Endodermal cell (in vitro differentiated cells): Measurements from ENCODE around the gene COX19. TPM values are rescaled to one million over a fixed set of nuclear protein-coding genes. Genes with fewer than 3 reads are reported as not detected.

Experiments used
- DNase-seq: peaks from one replicate; pipeline ENCODE4 v3.0.0-alpha.2; 2017
- H3K27ac ChIP-seq: 2 replicates; pipeline ENCODE4 v1.5.1; 2013; ENCODE audit warnings: mild to moderate bottlenecking, low read depth, low read length, moderate library complexity
- H3K27me3 ChIP-seq: 2 replicates; pipeline ENCODE4 v1.6.1; 2013; ENCODE audit warnings: mild to moderate bottlenecking, low read length, moderate library complexity; ENCODE audit not compliant: insufficient read depth, control insufficient read depth, poor library complexity, severe bottlenecking
- H3K36me3 ChIP-seq: 2 replicates; pipeline ENCODE4 v1.7.0; 2013; ENCODE audit warnings: mild to moderate bottlenecking, low read length, moderate library complexity; ENCODE audit not compliant: control insufficient read depth, insufficient read depth
- H3K4me1 ChIP-seq: one replicate; pipeline ENCODE4 v1.7.0; 2013; ENCODE audit warnings: low read length; ENCODE audit not compliant: control insufficient read depth, insufficient read depth
- H3K4me3 ChIP-seq: 2 replicates; pipeline ENCODE4 v1.5.1; 2013; ENCODE audit warnings: mild to moderate bottlenecking, low read length, moderate library complexity
- H3K9ac ChIP-seq: 2 replicates; pipeline ENCODE4 v1.6.1; 2013; ENCODE audit warnings: mild to moderate bottlenecking, low read length, moderate library complexity; ENCODE audit not compliant: poor library complexity, severe bottlenecking; ENCODE audit errors: extremely low read depth
- H3K9me3 ChIP-seq: 2 replicates; pipeline ENCODE4 v1.6.1; 2013; ENCODE audit warnings: mild to moderate bottlenecking, low read length, moderate library complexity; ENCODE audit not compliant: control insufficient read depth
- H3K27ac Mint-ChIP-seq: 2 replicates; pipeline ENCODE4 v1.8.0; 2020; ENCODE audit warnings: mixed read lengths
- H3K27me3 Mint-ChIP-seq: 2 replicates; pipeline ENCODE4 v1.8.0; 2021; ENCODE audit warnings: mild to moderate bottlenecking, mixed read lengths; ENCODE audit not compliant: insufficient read depth
- H3K36me3 Mint-ChIP-seq: 2 replicates; pipeline ENCODE4 v1.8.0; 2020; ENCODE audit warnings: low read depth, mixed read lengths
- H3K4me1 Mint-ChIP-seq: 2 replicates; pipeline ENCODE4 v1.8.0; 2020; ENCODE audit warnings: mixed read lengths
- H3K4me3 Mint-ChIP-seq: 2 replicates; pipeline ENCODE4 v1.8.0; 2020; ENCODE audit warnings: mild to moderate bottlenecking, moderate library complexity, mixed read lengths
- H3K9me3 Mint-ChIP-seq: 2 replicates; pipeline ENCODE4 v1.8.0; 2020; ENCODE audit warnings: mild to moderate bottlenecking, mixed read lengths
- WGBS, 2 experiments: methylation state at CpG; one replicate each; pipeline versions ENCODE4 v1.1.5 to v1.1.7; 2013; ENCODE audit warnings: missing lambda C conversion rate in 2 of 2, mixed read lengths in 1 of 2; ENCODE audit not compliant: insufficient coverage in 1 of 2, insufficient read length in 1 of 2; 5-methylcytosine and 5-hydroxymethylcytosine counted together
- long read RNA-seq, 4 experiments: library from polyadenylated mRNA in 2 of 4; library from RNA in 1 of 4; library from capped mRNA in 1 of 4; stranded (forward) in 3 of 4; unstranded in 1 of 4; transcript quantifications; one replicate each; pipeline ENCODE4 v2.0.0, GENCODE V29; 2020 to 2021; ENCODE audit warnings: inconsistent platforms in 1 of 4
- polyA plus RNA-seq, 2 experiments: library from polyadenylated mRNA; stranded (reverse); fragments of 50-300 nt; gene quantifications; one replicate each; pipeline ENCODE4 v1.2.3, GENCODE V29; 2013
- total RNA-seq, 2 donors: library from RNA; stranded (reverse); fragmentation: NEBNext Ultra II Directional in 1 of 2; extraction: Animal tissue kit (Norgen Biotek cat#: 25700) in 1 of 2; gene quantifications; 2 replicates in 1 of 2; 3 replicates in 1 of 2; pipeline ENCODE4 v1.2.1, GENCODE V29; 2021
- TF ChIP-seq, protein P1 (sequence below): fragments of 200-600 bp; sonication (generic); conservative IDR thresholded peaks from 2 replicates; pipeline ENCODE4 v1.5.0; 2021; ENCODE audit warnings: antibody characterized with exemption, mild to moderate bottlenecking

COX19 gene, protein sequence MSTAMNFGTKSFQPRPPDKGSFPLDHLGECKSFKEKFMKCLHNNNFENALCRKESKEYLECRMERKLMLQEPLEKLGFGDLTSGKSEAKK
- 10 to 100 TPM; 15.0 to 18.5 TPM for total RNA-seq
- 11.1 TPM for polyA plus RNA-seq (2013, experiment 1 of 2)
- 9.6 TPM for polyA plus RNA-seq (2013, experiment 2 of 2)
- long read RNA-seq, experiment 1, transcript COX19-201 (3 exons, 3,666 nt): major isoform, 5 of 7 reads
- long read RNA-seq, experiment 1, partial matches to known transcripts: 2 of 7 reads
- long read RNA-seq, experiment 1, other reads (novel, unspliced or antisense): 0 of 7 reads
- long read RNA-seq, experiment 2, transcript COX19-201 (3 exons, 3,666 nt): major isoform, 26 of 34 reads
- long read RNA-seq, experiment 2, partial matches to known transcripts: 8 of 34 reads
- long read RNA-seq, experiment 2, other reads (novel, unspliced or antisense): 0 of 34 reads
- long read RNA-seq, experiment 3, transcript COX19-201 (3 exons, 3,666 nt): major isoform, 48 of 52 reads
- long read RNA-seq, experiment 3, partial matches to known transcripts: 0 of 52 reads
- long read RNA-seq, experiment 3, other reads (novel, unspliced or antisense): 4 of 52 reads
- long read RNA-seq, experiment 4, transcript COX19-201 (3 exons, 3,666 nt): major isoform, 13 of 15 reads
- long read RNA-seq, experiment 4, partial matches to known transcripts: 0 of 15 reads
- long read RNA-seq, experiment 4, other reads (novel, unspliced or antisense): 2 of 15 reads

DNA sequence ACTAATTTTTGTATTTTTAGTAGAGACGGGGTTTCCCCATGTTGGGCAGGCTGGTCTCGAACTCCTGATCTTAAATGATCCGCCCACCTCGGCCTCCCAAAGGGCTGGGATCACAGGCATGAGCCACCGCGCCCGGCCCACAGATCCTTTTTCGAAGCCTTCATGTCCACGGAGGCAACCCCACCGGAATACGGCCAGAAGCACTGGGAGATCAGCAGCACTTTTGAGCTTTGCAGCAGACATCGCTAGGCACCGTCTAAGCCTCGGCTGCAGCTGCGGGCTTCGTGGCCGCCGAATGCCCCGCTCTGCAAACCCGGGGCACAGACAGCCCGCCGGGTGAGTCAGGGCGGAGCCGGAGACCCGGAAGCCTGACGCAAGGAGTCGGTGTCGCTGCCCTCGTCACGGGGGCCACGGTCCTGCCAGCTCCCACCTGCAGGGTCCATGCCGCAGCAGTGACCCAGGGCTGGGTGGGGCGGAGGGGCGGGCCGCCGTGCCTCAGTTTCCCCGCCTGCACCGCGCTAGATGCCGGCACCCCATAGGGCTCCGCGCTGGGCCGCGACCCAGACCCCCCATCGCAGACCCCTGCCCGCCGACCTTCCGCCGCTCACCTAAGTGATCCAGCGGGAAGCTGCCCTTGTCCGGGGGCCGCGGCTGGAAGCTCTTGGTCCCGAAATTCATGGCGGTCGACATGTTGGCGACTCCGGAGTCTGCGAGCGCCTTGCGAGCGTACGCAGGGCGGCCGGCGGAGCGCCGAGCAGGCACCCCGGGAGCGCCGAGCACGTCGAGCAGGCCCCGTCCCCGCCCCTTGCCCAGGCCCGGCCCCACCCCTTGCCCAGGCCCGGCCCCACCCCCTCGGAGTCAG lies at the start of gene COX19:
COX19 (minus strand) TSS at position 730 of the 862 bp plus-strand sequence; CDS start at position 690, 40 bp downstream.
- Mint-ChIP-seq H3K4me1 (peaks cover 19% of the 10 kb centered on the region), H3K27ac (peak within 1 kb of the TSS; percentile 83), H3K9me3 (no peaks in the 10 kb centered on the region), H3K27me3 (no peaks in the 10 kb centered on the region), H3K36me3 (peaks cover 17% of the 10 kb centered on the region), H3K4me3 (peak within 1 kb of the TSS; percentile 86)
- H3K27me3 ChIP-seq: no peaks in the 10 kb centered on the region
- WGBS, 2 experiments: 0 to 1% methylated on average over 50 to 78 of the region's 78 CpGs
- peak within 1 kb of the TSS; percentile 80 for H3K9ac ChIP-seq
- peaks cover 26% of the 10 kb centered on the region for H3K36me3 ChIP-seq
- DNase-seq: peak; percentile 97
- peak within 1 kb of the TSS; percentile 80 for H3K27ac ChIP-seq
- no peaks in the 10 kb centered on the region for H3K9me3 ChIP-seq
- TF ChIP-seq, protein P1, sequence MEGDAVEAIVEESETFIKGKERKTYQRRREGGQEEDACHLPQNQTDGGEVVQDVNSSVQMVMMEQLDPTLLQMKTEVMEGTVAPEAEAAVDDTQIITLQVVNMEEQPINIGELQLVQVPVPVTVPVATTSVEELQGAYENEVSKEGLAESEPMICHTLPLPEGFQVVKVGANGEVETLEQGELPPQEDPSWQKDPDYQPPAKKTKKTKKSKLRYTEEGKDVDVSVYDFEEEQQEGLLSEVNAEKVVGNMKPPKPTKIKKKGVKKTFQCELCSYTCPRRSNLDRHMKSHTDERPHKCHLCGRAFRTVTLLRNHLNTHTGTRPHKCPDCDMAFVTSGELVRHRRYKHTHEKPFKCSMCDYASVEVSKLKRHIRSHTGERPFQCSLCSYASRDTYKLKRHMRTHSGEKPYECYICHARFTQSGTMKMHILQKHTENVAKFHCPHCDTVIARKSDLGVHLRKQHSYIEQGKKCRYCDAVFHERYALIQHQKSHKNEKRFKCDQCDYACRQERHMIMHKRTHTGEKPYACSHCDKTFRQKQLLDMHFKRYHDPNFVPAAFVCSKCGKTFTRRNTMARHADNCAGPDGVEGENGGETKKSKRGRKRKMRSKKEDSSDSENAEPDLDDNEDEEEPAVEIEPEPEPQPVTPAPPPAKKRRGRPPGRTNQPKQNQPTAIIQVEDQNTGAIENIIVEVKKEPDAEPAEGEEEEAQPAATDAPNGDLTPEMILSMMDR: no peak
- peak within 1 kb of the TSS; percentile 89 for H3K4me3 ChIP-seq
- H3K4me1 ChIP-seq: peaks cover 4% of the 10 kb centered on the region

DNA sequence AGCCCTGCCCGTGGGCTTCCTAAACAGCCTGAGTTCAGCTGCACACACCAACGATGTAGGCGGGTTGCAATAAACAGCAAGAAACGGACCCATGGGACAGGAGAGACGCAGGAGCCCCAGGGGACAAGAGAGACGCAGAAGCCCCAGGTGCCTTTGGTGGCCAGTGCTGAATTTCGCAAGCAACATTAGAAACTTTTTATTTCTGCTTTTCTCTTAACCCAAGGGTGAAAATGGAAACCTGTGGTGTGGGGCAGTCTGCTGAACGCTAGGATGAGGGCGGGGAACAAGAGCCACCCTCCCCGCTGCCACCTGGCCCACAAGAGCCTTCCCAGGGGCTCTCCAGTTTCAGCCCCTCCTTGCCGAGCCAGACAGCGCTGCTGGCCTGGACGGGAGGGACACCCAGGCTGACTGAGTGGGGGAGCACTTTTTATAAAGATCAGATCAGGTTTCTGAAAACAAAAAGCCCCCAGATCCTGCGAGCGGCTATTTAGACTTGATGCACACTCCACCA lies 49.0 kb upstream of the COX19 start:
- no peak overlapping the region for H3K27ac Mint-ChIP-seq
- Histone ChIP-seq H3K36me3 (peaks cover 19% of the 10 kb centered on the region), H3K4me3 (no peak overlapping the region), H3K27ac (no peak overlapping the region), H3K9ac (no peak overlapping the region), H3K4me1 (no peaks in the 10 kb centered on the region), H3K27me3 (no peaks in the 10 kb centered on the region), H3K9me3 (no peaks in the 10 kb centered on the region)
- no peaks in the 10 kb centered on the region for H3K9me3 Mint-ChIP-seq
- TF ChIP-seq, protein P1: no peak
- 92% methylated on average over 8 to 15 of the region's 15 CpGs for WGBS, 2 experiments
- H3K36me3 Mint-ChIP-seq: peaks cover 18% of the 10 kb centered on the region
- H3K4me3 Mint-ChIP-seq: no peak overlapping the region
- no peaks in the 10 kb centered on the region for H3K27me3 Mint-ChIP-seq
- no peak for DNase-seq
- H3K4me1 Mint-ChIP-seq: peaks cover 6% of the 10 kb centered on the region
